HUES48 (cell line): Measurements from ENCODE around the gene TMC1.

Source experiments
- H3K27ac ChIP-seq: one replicate; pipeline ENCODE4 v1.7.0; 2013; ENCODE audit warnings: low read depth, low read length, inconsistent platforms
- H3K27me3 ChIP-seq: 2 replicates; pipeline ENCODE4 v1.6.1; 2013; ENCODE audit warnings: mild to moderate bottlenecking, low read length; ENCODE audit not compliant: control insufficient read depth, insufficient read depth
- H3K36me3 ChIP-seq: 2 replicates; pipeline ENCODE4 v1.6.1; 2013; ENCODE audit warnings: low read length; ENCODE audit not compliant: control insufficient read depth, insufficient read depth
- H3K4me1 ChIP-seq: 2 replicates; pipeline ENCODE4 v1.6.1; 2013; ENCODE audit warnings: mild to moderate bottlenecking, low read length; ENCODE audit not compliant: control insufficient read depth, insufficient read depth
- H3K4me3 ChIP-seq: 2 replicates; pipeline ENCODE4 v1.5.1; 2013; ENCODE audit warnings: mild to moderate bottlenecking, low read depth, low read length
- H3K9ac ChIP-seq: 2 replicates; pipeline ENCODE4 v1.6.1; 2013; ENCODE audit warnings: mild to moderate bottlenecking, low read depth, low read length, moderate library complexity
- H3K9me3 ChIP-seq: 2 replicates; pipeline ENCODE4 v1.6.1; 2013; ENCODE audit warnings: low read length; ENCODE audit not compliant: control insufficient read depth, insufficient read depth

The TMC1 gene

GRCh38 chr9:72758944-72759343 lies 237.5 kb downstream of the TMC1 start:
- H3K36me3 ChIP-seq, result no peaks in the 10 kb centered on the region
- peaks cover 11% of the 10 kb centered on the region for H3K4me1 ChIP-seq
- H3K4me3 ChIP-seq, result no peak overlapping the region
- H3K27ac ChIP-seq, result no peak overlapping the region
- H3K9me3 ChIP-seq, result no peaks in the 10 kb centered on the region
- no peaks in the 10 kb centered on the region for H3K27me3 ChIP-seq
- no peak overlapping the region for H3K9ac ChIP-seq

GRCh38 chr9:72763022-72763421 lies 241.6 kb downstream of the TMC1 start:
- Histone ChIP-seq H3K9me3 (no peaks in the 10 kb centered on the region), H3K27ac (no peak overlapping the region), H3K36me3 (no peaks in the 10 kb centered on the region), H3K4me1 (peaks cover 11% of the 10 kb centered on the region), H3K9ac (no peak overlapping the region), H3K27me3 (no peaks in the 10 kb centered on the region), H3K4me3 (no peak overlapping the region)

GRCh38 chr9:72769546-72769945 lies 248.1 kb downstream of the TMC1 start:
- Histone ChIP-seq H3K9ac (no peak overlapping the region), H3K4me1 (no peaks in the 10 kb centered on the region), H3K27me3 (no peaks in the 10 kb centered on the region), H3K27ac (no peak overlapping the region), H3K4me3 (no peak overlapping the region), H3K9me3 (no peaks in the 10 kb centered on the region), H3K36me3 (no peaks in the 10 kb centered on the region)

- H3K27me3 ChIP-seq, result no peaks in the 10 kb centered on the region
- no peak overlapping the region for H3K27ac ChIP-seq
- H3K9me3 ChIP-seq, result no peaks in the 10 kb centered on the region
- no peaks in the 10 kb centered on the region for H3K4me1 ChIP-seq
- no peak overlapping the region for H3K4me3 ChIP-seq
- H3K9ac ChIP-seq, result no peak overlapping the region
- H3K36me3 ChIP-seq, result no peaks in the 10 kb centered on the region
These were observed 251.3 kb downstream of the TMC1 start for GRCh38 chr9:72772661-72773060.

GRCh38 chr9:72773570-72773969 lies 252.2 kb downstream of the TMC1 start:
- no peak overlapping the region for H3K4me3 ChIP-seq
- H3K4me1 ChIP-seq, result no peaks in the 10 kb centered on the region
- H3K27me3 ChIP-seq, result no peaks in the 10 kb centered on the region
- H3K36me3 ChIP-seq, result no peaks in the 10 kb centered on the region
- H3K27ac ChIP-seq, result no peak overlapping the region
- H3K9ac ChIP-seq, result no peak overlapping the region
- no peaks in the 10 kb centered on the region for H3K9me3 ChIP-seq

- Histone ChIP-seq H3K9me3 (no peaks in the 10 kb centered on the region), H3K27me3 (no peaks in the 10 kb centered on the region), H3K27ac (no peak overlapping the region), H3K4me1 (no peaks in the 10 kb centered on the region), H3K4me3 (no peak overlapping the region), H3K9ac (no peak overlapping the region), H3K36me3 (no peaks in the 10 kb centered on the region)
These were observed 254.2 kb downstream of the TMC1 start for GRCh38 chr9:72775570-72775969.

GRCh38 chr9:72779614-72780013 lies 258.2 kb downstream of the TMC1 start:
- H3K4me1 ChIP-seq, result no peaks in the 10 kb centered on the region
- peaks cover 3% of the 10 kb centered on the region for H3K9me3 ChIP-seq
- no peaks in the 10 kb centered on the region for H3K36me3 ChIP-seq
- H3K9ac ChIP-seq, result no peak overlapping the region
- no peak overlapping the region for H3K27ac ChIP-seq
- no peaks in the 10 kb centered on the region for H3K27me3 ChIP-seq
- H3K4me3 ChIP-seq, result no peak overlapping the region

GRCh38 chr9:72786948-72787347 lies 265.5 kb downstream of the TMC1 start:
- H3K9ac ChIP-seq, result no peak overlapping the region
- H3K4me1 ChIP-seq, result no peaks in the 10 kb centered on the region
- no peak overlapping the region for H3K27ac ChIP-seq
- H3K9me3 ChIP-seq, result peaks cover 3% of the 10 kb centered on the region
- H3K36me3 ChIP-seq, result no peaks in the 10 kb centered on the region
- no peaks in the 10 kb centered on the region for H3K27me3 ChIP-seq
- H3K4me3 ChIP-seq, result no peak overlapping the region

GRCh38 chr9:72788966-72789735 lies 267.7 kb downstream of the TMC1 start:
- Histone ChIP-seq H3K27me3 (no peaks in the 10 kb centered on the region), H3K4me1 (no peaks in the 10 kb centered on the region), H3K9ac (no peak overlapping the region), H3K27ac (no peak overlapping the region), H3K9me3 (no peaks in the 10 kb centered on the region; the same call in 1 of the 2 replicates), H3K4me3 (no peak overlapping the region), H3K36me3 (no peaks in the 10 kb centered on the region)

GRCh38 chr9:72789885-72790284 lies 268.5 kb downstream of the TMC1 start:
- no peaks in the 10 kb centered on the region for H3K27me3 ChIP-seq
- no peaks in the 10 kb centered on the region for H3K36me3 ChIP-seq
- no peak overlapping the region for H3K9ac ChIP-seq
- no peak overlapping the region for H3K27ac ChIP-seq
- no peaks in the 10 kb centered on the region for H3K9me3 ChIP-seq
- H3K4me3 ChIP-seq, result no peak overlapping the region
- no peaks in the 10 kb centered on the region for H3K4me1 ChIP-seq

- H3K4me1 ChIP-seq, result no peaks in the 10 kb centered on the region
- no peaks in the 10 kb centered on the region for H3K36me3 ChIP-seq
- H3K4me3 ChIP-seq, result no peak overlapping the region
- no peak overlapping the region for H3K27ac ChIP-seq
- H3K9me3 ChIP-seq, result peaks cover 7% of the 10 kb centered on the region; the same call in 1 of the 2 replicates
- H3K27me3 ChIP-seq, result no peaks in the 10 kb centered on the region
- no peak overlapping the region for H3K9ac ChIP-seq
These were observed 269.6 kb downstream of the TMC1 start for GRCh38 chr9:72790989-72791388.
